Left ventricle myocardium inferior (tissue), 1 donor: ENCODE results near the gene PHC1. TPM values are rescaled to one million over a fixed set of nuclear protein-coding genes. Genes with fewer than 3 reads are reported as not detected.
"Not testable (repeated sequence)": the region's sequence is repeated elsewhere in the genome, so short reads cannot be mapped to it uniquely, and the experiment has no call there.

Experiments
- DNase-seq: peaks from one replicate; pipeline ENCODE4 v3.0.0-alpha.2; 2020
- H3K27ac ChIP-seq: fragments of 200-600 bp; replicated peaks from 2 replicates; pipeline ENCODE4 v1.8.0; 2021
- H3K27me3 ChIP-seq: fragments of 200-600 bp; 2 replicates; pipeline ENCODE4 v1.8.0; 2021; ENCODE audit warnings: low read depth
- H3K36me3 ChIP-seq: fragments of 200-600 bp; 2 replicates; pipeline ENCODE4 v1.8.0; 2021
- H3K4me1 ChIP-seq: fragments of 200-600 bp; 2 replicates; pipeline ENCODE4 v1.8.0; 2021
- H3K4me3 ChIP-seq: fragments of 200-600 bp; 2 replicates; pipeline ENCODE4 v1.8.0; 2021; ENCODE audit warnings: mild to moderate bottlenecking, moderate library complexity
- H3K9me3 ChIP-seq: fragments of 200-600 bp; replicated peaks from 2 replicates; pipeline ENCODE4 v1.8.0; 2021
- intact Hi-C: fragments of 100-400 bp; cut with micrococcal nuclease; formaldehyde crosslinking; loops from one replicate; pipeline ENCODE4 v1.11.0; 2022
- total RNA-seq: library from RNA; stranded (reverse); fragmentation: NEBNext Ultra II Directional; extraction: Animal tissue kit (Norgen Biotek cat#: 25700); gene quantifications from one replicate; pipeline ENCODE4 v1.2.1, GENCODE V29; 2021
- TF ChIP-seq, protein P1 (sequence below): fragments of 200-600 bp; IDR thresholded peaks from 2 replicates; pipeline ENCODE4 v1.8.0; 2021; ENCODE audit warnings: antibody characterized with exemption, mild to moderate bottlenecking, borderline replicate concordance
- donor health status: DM: no; HTN: yes; CAD: no; lungs with severe emphysema.

PHC1 gene
- total RNA-seq, 1 donor from 2014 or later = 23.4 TPM

DNA sequence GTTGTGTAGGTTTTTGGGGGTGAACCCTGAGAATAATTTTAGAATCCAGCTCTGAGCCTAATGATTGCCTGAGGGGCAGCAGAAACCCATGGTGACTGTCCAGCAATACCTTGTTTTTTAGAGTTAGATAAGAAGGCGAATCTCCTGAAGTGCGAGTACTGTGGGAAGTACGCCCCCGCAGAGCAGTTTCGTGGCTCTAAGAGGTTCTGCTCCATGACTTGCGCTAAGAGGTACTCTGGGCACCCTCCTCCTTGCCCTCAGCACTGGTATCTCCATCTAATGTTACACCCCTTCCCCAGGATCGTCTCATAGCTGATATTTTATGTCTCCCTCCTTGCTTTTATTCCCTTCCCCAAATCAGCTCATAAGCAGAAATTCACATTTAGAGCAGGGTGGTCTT, 22.4 kb downstream of the PHC1 start:
- intact Hi-C loops = no loop called here
- no peak overlapping the region for H3K4me3 ChIP-seq

DNA sequence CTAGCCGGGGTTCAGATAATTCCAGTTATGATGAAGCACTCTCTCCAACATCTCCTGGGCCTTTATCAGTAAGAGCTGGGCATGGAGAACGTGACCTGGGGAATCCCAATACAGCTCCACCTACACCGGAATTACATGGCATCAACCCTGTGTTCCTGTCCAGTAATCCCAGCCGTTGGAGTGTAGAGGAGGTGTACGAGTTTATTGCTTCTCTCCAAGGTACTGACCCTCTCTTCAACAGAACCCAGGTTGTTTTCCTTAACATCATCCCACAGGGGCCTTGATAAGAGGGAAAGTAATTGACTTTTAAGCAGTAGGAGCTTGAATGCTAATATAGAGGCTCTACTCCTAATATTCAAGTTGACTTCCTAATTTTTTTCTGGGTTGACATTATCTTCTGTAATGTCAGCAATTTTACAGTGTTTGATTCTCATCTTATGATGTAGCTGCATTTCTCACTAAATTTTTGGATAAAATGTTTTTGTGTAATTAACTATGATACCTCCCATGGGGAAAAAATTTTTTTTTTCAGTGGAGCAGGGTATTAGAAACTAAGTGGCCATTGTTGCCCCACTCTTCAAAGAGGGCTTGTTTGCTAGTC, 23.6 kb downstream of the PHC1 start:
- not testable (repeated sequence) for H3K27me3 ChIP-seq, DNase-seq, H3K4me1 ChIP-seq

More for the DNA sequence above, 22.4 kb downstream of the PHC1 start:
- TF ChIP-seq, protein P1, sequence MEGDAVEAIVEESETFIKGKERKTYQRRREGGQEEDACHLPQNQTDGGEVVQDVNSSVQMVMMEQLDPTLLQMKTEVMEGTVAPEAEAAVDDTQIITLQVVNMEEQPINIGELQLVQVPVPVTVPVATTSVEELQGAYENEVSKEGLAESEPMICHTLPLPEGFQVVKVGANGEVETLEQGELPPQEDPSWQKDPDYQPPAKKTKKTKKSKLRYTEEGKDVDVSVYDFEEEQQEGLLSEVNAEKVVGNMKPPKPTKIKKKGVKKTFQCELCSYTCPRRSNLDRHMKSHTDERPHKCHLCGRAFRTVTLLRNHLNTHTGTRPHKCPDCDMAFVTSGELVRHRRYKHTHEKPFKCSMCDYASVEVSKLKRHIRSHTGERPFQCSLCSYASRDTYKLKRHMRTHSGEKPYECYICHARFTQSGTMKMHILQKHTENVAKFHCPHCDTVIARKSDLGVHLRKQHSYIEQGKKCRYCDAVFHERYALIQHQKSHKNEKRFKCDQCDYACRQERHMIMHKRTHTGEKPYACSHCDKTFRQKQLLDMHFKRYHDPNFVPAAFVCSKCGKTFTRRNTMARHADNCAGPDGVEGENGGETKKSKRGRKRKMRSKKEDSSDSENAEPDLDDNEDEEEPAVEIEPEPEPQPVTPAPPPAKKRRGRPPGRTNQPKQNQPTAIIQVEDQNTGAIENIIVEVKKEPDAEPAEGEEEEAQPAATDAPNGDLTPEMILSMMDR = no peak
- H3K27me3 ChIP-seq = no peaks in the 10 kb centered on the region
- H3K27ac ChIP-seq = no peak overlapping the region
- no peaks in the 10 kb centered on the region for H3K9me3 ChIP-seq
- peaks cover 72% of the 10 kb centered on the region for H3K36me3 ChIP-seq
- no peaks in the 10 kb centered on the region for H3K4me1 ChIP-seq
- no peak for DNase-seq

DNA sequence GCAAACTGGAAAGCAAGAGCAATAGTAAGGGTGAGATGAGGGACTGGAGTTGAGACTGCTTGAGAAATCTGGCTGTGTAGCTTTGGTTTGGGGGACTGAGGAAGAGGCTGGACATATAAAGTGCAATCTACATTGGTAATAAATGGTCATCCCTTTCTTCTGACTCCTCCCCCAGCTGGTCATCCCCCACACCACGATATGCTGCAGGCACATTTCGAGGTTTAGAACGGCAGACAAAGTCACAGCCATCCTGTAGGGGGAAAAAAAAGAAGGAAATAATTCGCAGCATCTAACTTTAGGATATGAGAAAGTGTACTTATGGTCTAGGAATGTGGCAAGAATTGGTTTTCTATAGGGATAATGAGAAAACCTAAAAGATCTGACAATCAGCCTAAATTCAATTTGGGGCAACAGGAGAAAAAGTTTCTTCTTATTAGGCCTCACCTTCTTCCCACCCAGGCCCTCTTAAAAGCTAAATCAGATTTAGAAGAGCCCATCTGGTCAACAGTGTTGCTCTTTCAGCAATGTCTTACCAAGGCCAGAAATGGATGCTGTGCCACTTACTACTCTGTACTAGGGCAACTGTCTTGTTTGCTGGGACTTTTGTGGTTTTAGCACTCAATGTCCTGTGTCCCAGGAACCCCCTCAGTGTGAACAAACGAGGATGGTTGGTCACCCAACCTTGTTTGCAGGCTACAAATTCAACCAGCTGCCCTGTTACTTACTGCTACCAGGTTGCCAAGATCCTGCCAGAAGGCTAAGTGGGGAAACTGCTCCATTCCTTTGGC, 27.6 kb downstream of the PHC1 start:
- Histone ChIP-seq H3K27ac (no peak overlapping the region), H3K27me3 (no peaks in the 10 kb centered on the region), H3K9me3 (no peaks in the 10 kb centered on the region), H3K4me3 (no peak overlapping the region), H3K36me3 (peaks cover 73% of the 10 kb centered on the region), H3K4me1 (peaks cover 9% of the 10 kb centered on the region)
- TF ChIP-seq, protein P1 = no peak
- no peak for DNase-seq
- intact Hi-C loops = no loop called here

More for the DNA sequence above, 23.6 kb downstream of the PHC1 start:
- H3K27ac ChIP-seq, H3K9me3 ChIP-seq, H3K4me3 ChIP-seq, intact Hi-C loops: not testable (repeated sequence)
- peaks cover 75% of the 10 kb centered on the region for H3K36me3 ChIP-seq

DNA sequence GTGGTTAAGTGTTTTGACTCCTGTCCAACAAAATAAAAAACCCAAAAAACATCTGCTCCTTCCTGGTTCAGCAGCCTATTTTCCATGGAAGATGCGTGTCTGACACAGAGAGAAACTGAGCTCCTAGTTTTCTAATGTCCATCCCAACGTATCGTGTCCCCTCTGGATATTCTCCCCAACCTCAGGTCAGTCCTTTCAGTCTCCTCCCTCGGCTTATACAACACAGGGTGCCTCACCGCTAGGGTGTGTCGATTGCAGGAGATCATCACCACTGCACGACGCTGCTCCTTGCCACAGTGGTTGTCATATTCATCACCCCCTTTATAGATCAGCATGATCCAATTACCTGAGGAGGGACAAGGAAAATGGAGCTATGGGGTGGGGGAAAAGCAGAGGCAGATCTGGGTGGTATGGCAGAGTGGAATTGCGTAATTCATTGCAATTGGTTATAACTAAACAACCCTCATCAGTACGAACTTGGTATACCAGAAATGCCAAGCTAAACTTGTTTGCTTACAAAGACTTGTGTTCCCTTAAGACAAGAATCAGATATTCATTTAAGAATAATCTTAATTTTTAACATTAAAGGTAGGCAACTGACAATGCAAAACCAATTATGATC, 29.4 kb downstream of the PHC1 start:
- H3K4me1 ChIP-seq = peaks cover 24% of the 10 kb centered on the region
- H3K36me3 ChIP-seq = peaks cover 56% of the 10 kb centered on the region
- intact Hi-C loops = no loop called here
- TF ChIP-seq, protein P1 = no peak
- H3K9me3 ChIP-seq = no peaks in the 10 kb centered on the region
- H3K27me3 ChIP-seq = no peaks in the 10 kb centered on the region
- no peak overlapping the region for H3K4me3 ChIP-seq
- no peak for DNase-seq
- no peak overlapping the region for H3K27ac ChIP-seq

DNA sequence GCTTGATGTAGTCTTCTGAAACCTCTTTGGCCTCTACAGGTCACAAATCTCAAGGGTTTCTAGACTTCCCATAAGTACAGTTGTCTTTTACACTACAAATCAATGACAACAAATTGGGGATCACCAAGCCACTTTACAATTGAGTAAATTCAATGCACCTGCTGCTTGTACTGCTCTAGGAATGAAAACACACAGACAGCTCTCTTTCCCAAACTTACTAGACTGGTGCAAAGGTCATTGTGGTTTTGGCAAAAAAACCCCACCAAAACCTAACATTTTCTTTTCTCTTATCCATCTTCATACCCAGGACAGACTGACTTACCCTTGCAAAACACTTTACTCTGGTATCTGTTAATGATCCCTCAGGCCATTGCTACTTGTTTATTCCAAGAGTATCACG, 32.4 kb downstream of the PHC1 start:
- TF ChIP-seq, protein P1 = no peak
- intact Hi-C loops = no loop called here
- no peak for DNase-seq
- H3K4me3 ChIP-seq = no peak overlapping the region
- no peaks in the 10 kb centered on the region for H3K9me3 ChIP-seq
- H3K27ac ChIP-seq = no peak overlapping the region
- peaks cover 46% of the 10 kb centered on the region for H3K36me3 ChIP-seq
- H3K4me1 ChIP-seq = peaks cover 49% of the 10 kb centered on the region
- no peaks in the 10 kb centered on the region for H3K27me3 ChIP-seq

DNA sequence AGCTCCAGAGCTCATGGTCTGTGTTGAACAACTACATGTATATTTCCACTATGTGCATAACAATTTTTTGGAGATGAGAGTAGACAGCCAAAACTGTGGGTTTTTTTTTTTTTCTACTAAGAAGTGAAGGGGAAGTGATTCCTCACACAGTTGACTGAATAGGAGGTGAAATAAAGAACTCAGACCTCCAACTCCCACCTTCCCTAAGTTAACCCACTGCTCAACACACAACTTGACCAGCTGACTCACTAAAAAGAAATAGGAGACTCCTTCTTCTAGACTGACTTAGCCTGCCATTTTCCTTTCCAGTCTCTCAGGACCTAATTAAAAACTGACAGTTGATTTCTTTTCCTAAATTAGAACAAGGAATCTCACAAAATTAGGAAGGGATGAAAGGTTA, 33.4 kb downstream of the PHC1 start:
- TF ChIP-seq, protein P1 = no peak
- no peaks in the 10 kb centered on the region for H3K27me3 ChIP-seq
- intact Hi-C loops = no loop called here

More for the DNA sequence above, 33.4 kb downstream of the PHC1 start:
- Histone ChIP-seq H3K4me1 (peaks cover 51% of the 10 kb centered on the region), H3K36me3 (peaks cover 36% of the 10 kb centered on the region), H3K9me3 (peaks cover 1% of the 10 kb centered on the region), H3K4me3 (peak overlapping the region; percentile 78), H3K27ac (no peak overlapping the region)
- DNase-seq = no peak
